Measurements from ENCODE around the gene GRK3.

Gene GRK3

GRCh38 chr22:25629613-25630012 is 65.1 kb downstream of the GRK3 start:
- no peak for DNase-seq

DNA sequence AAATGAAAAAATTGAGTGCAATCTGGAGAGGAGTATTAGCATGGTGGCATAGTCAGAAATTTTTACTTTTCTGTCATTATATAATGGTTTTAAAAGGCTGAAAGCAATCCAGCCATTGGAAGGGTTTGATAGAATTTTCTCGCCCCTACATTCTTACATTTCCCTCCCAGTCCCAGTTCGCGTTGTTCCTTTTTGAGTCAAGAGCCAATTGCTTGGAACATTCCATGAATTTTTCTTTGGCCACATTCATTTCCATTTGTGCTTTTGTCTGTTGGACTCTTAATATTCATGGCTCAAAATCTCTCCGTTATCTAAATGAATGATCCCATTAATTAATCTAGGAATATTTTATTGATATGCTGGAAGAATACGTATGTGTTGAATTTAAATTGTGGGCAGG is 66.0 kb downstream of the GRK3 start:
- DNase-seq: no peak

GRCh38 chr22:25636323-25636722 is 71.8 kb downstream of the GRK3 start:
- no peak for DNase-seq

DNA sequence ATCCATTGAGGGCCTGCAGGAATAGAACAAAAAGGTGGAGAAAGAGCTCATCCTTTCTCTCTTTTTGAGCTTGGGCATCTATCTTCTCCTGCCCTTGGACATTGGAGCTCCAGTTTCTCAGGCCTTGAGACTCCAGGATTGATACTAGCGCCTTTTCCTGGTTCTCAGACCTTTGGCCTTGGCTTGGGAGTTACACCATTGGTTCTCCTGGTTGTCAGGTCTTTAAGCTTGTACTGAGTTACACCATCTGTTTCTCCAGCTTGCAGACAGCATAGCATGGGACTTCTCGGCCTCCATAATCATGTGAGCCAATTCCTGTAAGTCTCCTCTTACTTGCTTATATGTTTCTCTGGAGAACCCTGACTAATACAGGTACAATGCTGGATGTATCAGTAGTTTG is 72.6 kb downstream of the GRK3 start:
- DNase-seq: no peak

DNA sequence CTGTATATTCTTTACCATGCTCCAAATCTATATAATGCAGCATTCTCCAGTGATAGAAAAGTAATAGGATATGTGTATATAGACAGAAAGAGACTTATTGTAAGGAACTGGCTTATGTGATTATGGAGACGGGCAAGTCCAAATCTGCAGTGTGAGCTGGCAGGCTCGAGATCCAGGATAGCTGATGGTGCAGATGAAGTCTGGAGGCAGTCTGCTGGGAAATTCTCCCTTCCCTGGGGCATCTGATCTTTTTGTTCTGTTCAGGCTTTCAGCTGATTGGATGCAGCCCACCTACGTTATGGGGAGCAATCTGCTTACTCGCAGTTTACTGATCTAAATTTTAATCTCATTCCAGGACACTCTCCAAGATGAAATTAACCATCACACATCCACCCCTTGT is 73.2 kb downstream of the GRK3 start:
- no peak for DNase-seq

DNA sequence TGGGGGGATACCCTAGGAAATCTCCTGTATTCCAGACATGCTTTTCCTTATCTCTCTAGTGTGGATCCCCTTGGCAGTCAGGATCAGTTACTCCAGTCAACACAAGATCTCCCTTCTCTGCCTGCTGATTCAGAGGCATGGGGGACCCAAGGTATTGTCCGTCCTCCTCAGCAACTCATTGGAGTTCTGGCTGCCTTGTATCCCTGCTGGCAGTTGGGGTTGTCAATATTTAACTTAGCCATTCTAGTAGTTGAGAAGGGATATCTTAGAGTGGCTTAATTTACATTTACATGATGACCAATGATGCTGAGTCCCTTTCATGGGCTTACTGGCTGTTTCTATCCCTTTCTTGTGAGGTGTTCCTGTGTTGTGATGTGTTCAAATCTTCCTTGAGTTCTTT is 74.2 kb downstream of the GRK3 start:
- DNase-seq: no peak

- no peak for DNase-seq
Measured at GRCh38 chr22:25641650-25642049, 77.2 kb downstream of the GRK3 start.

DNA sequence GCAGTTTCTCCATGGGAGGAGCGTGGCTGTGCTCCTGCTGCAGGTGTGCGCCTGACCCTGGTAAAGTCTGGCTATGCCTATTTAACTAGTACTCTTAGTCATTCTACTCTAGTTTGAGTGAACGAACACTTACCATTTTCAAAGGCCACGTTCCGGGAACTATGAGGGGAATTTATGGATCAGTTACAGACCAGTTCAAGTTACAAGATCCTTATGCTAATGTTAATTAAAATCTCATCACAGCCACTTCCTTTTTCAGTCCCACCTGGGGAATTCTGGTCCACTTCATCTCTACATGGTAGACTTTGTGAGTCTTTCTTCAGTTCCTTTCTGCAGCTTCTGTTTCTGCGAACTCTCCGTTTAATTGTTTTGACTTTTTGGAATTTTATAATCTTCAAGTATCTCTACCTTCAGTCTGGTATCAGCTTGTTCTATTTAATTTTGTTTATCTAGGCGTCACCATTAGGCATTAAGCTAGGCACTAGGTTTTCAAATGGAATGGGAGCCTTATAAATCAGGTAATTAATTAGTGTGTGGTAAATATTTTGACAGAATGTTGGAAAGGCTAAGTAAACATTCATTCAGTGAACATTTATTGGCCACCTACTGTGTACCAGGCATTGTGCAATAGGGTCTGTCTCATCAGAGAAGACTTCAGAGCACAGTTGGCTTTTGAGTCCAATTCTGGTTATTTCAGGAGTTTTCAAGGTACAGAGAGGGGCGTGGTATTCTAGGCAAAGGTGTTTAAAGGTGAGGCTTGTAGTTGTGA is 78.9 kb downstream of the GRK3 start:
- no peak for DNase-seq

- no peak for DNase-seq
Measured at GRCh38 chr22:25644122-25644521, 79.6 kb downstream of the GRK3 start.

DNA sequence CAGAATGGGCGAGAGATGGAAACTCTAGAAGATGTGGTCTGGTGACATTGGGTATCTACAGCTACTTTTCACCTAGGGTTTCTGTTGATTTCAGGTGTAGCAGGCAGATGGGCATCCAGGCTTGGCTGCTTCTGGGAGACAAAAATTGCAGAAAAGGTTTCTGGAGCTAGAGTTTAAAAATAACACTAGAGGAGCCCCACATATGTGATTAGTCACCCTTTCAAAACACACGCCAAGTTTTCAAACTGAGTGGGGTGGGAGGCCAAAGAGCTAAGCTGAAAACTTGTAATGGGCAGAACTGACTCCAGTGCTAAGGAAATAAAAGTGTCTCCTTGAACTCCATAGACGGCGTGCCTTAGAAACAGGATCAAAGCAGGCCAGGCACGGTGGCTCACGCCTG is 80.8 kb downstream of the GRK3 start:
- no peak for DNase-seq

- no peak for DNase-seq
Measured at GRCh38 chr22:25645964-25646363, 81.5 kb downstream of the GRK3 start.

GRCh38 chr22:25650833-25651232 is 86.4 kb downstream of the GRK3 start:
- DNase-seq: no peak

DNA sequence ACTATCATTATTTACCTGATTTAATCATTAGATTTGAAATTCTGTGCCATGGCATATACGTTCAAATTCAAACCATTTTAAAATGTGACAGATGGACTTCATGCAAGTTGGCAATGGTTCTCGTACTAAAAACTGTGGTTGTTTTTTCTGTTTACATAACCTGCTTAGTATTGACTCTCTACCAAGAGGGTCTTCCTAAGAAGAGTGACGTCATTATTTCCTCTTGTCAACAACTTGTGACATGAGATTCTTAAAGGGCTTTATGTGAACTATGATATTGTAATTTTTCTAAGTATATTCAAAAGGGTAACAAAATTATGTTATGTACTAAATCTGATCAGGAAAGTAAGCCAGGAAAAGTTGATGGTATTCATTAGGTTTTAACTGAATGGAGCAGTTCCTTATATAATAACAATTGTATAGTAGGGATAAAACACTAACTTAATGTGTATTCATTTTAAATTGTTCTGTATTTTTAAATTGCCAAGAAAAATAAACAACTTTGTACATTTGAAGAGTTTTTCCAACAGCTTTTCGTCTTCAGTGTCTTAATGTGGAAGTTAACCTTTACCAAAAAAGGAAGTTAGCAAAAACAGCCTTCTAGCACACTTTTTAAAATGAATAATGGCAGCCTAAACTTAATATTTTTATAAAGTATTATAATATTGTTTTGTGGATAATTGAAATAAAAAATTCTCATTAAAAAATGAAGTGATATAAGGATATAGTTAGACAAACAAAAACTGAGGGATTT is 87.0 kb downstream of the GRK3 start:
- no peak for DNase-seq

DNA sequence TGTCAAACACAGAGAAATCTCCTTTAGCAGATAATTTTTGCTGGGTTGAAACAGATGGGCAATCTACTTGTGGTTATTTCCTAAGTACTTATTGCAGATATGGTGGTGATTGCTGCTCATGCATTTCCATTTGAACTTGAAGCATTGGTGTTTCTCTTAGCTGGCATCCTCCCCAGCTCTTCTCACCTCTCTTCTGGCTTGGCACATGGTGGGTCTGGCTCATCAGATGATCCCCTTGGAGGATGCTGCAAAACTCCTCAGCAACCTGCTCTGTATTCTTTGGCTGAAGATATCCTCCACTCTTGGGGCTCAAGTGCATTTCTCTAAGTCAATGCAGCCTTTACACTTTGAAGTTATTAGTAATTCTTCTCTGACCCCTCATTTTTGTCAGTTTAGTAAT is 90.2 kb downstream of the GRK3 start:
- DNase-seq: no peak

DNA sequence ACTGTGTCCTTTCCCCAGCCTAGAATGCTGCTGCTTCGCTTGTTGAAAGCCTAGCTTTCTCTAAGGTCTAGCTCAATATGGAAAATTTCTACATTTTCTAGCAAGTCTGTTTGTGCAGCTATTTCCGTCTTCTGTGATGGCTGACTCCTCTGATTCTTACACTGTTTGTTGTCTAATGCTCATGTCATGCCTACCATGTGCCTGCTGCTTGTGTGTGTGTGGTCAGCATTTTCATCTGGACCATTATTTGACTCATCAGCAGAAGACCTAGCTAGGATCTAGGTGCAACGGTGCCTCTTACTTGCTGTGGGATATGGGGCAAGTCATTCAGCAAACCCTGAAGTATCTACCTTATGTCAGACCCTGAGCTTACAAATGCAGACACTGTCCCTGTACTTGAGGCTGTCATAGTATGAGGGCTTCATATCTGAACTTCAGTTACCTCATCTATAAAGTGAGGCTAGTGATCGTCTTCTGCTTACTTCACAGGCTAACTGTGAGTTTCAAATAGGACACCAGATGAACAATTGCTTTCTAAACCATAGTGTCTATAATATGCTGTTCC is 91.0 kb downstream of the GRK3 start:
- DNase-seq: no peak

GRCh38 chr22:25656724-25657123 is 92.2 kb downstream of the GRK3 start:
- DNase-seq: no peak

- no peak for DNase-seq
Measured at GRCh38 chr22:25658633-25659032, 94.2 kb downstream of the GRK3 start.

GRCh38 chr22:25659413-25659812 is 94.9 kb downstream of the GRK3 start:
- no peak for DNase-seq

DNA sequence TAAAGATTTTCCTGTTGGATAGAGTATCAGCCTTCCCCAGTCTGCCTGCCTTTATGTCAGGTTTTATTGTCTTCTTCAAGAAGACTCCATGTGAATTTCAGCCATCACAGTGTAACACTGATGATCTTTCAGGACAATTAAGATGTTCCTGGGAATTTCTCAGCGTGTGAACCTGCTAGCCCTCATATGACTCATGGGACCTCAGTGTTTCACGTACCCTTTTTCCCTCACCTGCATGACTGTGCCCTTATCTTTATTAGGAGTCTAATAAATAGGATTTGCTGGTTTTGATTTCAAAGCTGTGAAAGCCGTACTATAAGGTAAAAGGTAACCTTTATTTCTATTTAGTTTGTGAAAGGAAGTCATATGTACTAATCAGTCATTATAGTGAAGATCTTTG is 95.9 kb downstream of the GRK3 start:
- no peak for DNase-seq

DNA sequence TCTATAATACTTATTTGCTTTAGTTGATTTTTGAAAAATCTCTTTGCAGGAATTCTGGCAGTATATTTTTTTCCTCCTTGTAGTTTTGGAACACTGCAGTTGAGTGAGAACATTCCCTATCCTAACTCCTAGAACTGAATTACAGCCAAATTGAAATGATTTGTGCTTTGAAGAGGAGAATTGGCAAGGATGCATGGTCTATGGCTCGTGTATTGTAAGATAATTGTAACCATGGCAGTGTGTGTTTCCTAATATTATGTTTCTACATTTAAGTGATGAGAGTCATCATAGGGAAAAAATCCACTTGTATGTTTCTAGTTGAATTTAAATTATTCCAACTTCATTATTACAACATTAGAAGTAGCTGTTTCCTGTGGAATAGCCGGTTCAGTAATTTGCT is 96.6 kb downstream of the GRK3 start:
- no peak for DNase-seq

DNA sequence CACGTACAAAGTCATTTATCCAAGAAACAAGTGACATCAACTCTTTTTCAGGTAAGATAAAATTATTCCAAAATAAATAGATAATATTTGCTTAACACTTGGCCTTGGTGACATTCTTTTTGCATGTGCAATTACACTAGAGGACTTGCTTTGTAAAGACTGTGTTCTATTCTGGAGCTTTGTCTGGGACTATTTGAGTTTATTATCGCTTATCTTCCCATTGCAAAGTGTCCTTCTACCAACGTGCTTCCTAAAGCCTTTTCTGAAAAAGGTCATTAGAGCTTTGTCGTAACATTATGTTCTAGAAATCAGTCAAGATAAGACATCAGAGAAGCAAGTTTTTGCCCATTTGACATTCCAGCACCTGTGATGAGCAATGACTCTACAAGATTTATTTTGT is 99.2 kb downstream of the GRK3 start:
- DNase-seq: no peak

GRCh38 chr22:25666308-25666707 is 101.8 kb downstream of the GRK3 start:
- no peak for DNase-seq

GRCh38 chr22:25668437-25668836 is 104.0 kb downstream of the GRK3 start:
- DNase-seq: no peak

Data from stimulated activated CD4-positive, alpha-beta T cell treated with anti-CD3 and anti-CD28 coated beads, Interleukin-4, amount 100 ng/mL, for 1 hour (primary cell).